ENCODE measurements around the gene GRIP1.

The GRIP1 gene

GRCh38 chr12:66438601-66439000 is 240.3 kb downstream of the GRIP1 start:
- Histone ChIP-seq H3K4me3 (ENCODE audit: low read depth in 1 of 2, low read length in 2 of 2) (no peak overlapping the region), H3K4me2 (ENCODE audit: insufficient read depth, low read length) (no peak overlapping the region), H2AFZ (ENCODE audit: low read depth, low read length) (no peak overlapping the region), H3K9ac (ENCODE audit: low read depth, low read length) (no peak overlapping the region), H4K20me1 (ENCODE audit: insufficient read depth, low read length) (no peaks in the 10 kb centered on the region; the same call in 1 of the 2 replicates), H3K79me2 (ENCODE audit: insufficient read depth, low read length) (no peaks in the 10 kb centered on the region), H3K27ac (ENCODE audit: low read length) (no peak overlapping the region), H3K9me3 (ENCODE audit: insufficient read depth, low read length, severe bottlenecking) (no peaks in the 10 kb centered on the region), H3K4me1 (ENCODE audit: insufficient read depth, low read length) (no peaks in the 10 kb centered on the region), H3K36me3 (ENCODE audit: insufficient read depth, low read length) (no peaks in the 10 kb centered on the region), H3K27me3 (ENCODE audit: insufficient read depth, low read length, poor library complexity) (no peaks in the 10 kb centered on the region)
- DNase-seq, result no peak
- ATAC-seq (ENCODE audit: insufficient read depth, low read depth), result no peak
- TF ChIP-seq CTCF (IDR thresholded peaks at IDR 0.05; ENCODE audit: borderline replicate concordance, extremely low read depth, low read length, poor library complexity, severe bottlenecking) (no peak), EZH2 (IDR thresholded peaks at IDR 0.05; ENCODE audit: borderline replicate concordance, low read depth, low read length, severe bottlenecking) (no peak)

- Histone ChIP-seq H3K4me3 (ENCODE audit: low read depth in 1 of 2, low read length in 2 of 2) (no peak overlapping the region), H3K9me3 (ENCODE audit: insufficient read depth, low read length, severe bottlenecking) (no peaks in the 10 kb centered on the region), H3K9ac (ENCODE audit: low read depth, low read length) (no peak overlapping the region), H2AFZ (ENCODE audit: low read depth, low read length) (no peak overlapping the region), H3K36me3 (ENCODE audit: insufficient read depth, low read length) (no peaks in the 10 kb centered on the region), H4K20me1 (ENCODE audit: insufficient read depth, low read length) (no peaks in the 10 kb centered on the region), H3K4me1 (ENCODE audit: insufficient read depth, low read length) (no peaks in the 10 kb centered on the region), H3K4me2 (ENCODE audit: insufficient read depth, low read length) (no peak overlapping the region), H3K27ac (ENCODE audit: low read length) (no peak overlapping the region), H3K27me3 (ENCODE audit: insufficient read depth, low read length, poor library complexity) (no peaks in the 10 kb centered on the region), H3K79me2 (ENCODE audit: insufficient read depth, low read length) (no peaks in the 10 kb centered on the region)
- DNase-seq (no peak), ATAC-seq (ENCODE audit: insufficient read depth, low read depth) (no peak)
- no peak for TF ChIP-seq EZH2 (IDR thresholded peaks at IDR 0.05; ENCODE audit: borderline replicate concordance, low read depth, low read length, severe bottlenecking)
- TF ChIP-seq CTCF (IDR thresholded peaks at IDR 0.05; ENCODE audit: borderline replicate concordance, extremely low read depth, low read length, poor library complexity, severe bottlenecking), result no peak
Measured at GRCh38 chr12:66430106-66430505, 248.8 kb downstream of the GRIP1 start.

GRCh38 chr12:66428870-66429269 is 250.0 kb downstream of the GRIP1 start:
- H4K20me1 ChIP-seq (ENCODE audit: insufficient read depth, low read length), result no peaks in the 10 kb centered on the region
- TF ChIP-seq CTCF (IDR thresholded peaks at IDR 0.05; ENCODE audit: borderline replicate concordance, extremely low read depth, low read length, poor library complexity, severe bottlenecking) (no peak), EZH2 (IDR thresholded peaks at IDR 0.05; ENCODE audit: borderline replicate concordance, low read depth, low read length, severe bottlenecking) (no peak)
- peaks cover 2% of the 10 kb centered on the region for H3K9me3 ChIP-seq (ENCODE audit: insufficient read depth, low read length, severe bottlenecking)
- H3K4me3 ChIP-seq (ENCODE audit: low read depth in 1 of 2, low read length in 2 of 2), result no peak overlapping the region
- no peak overlapping the region for H2AFZ ChIP-seq (ENCODE audit: low read depth, low read length)
- no peaks in the 10 kb centered on the region for H3K27me3 ChIP-seq (ENCODE audit: insufficient read depth, low read length, poor library complexity)
- no peak overlapping the region for H3K27ac ChIP-seq (ENCODE audit: low read length)
- ATAC-seq (ENCODE audit: insufficient read depth, low read depth), result no peak
- no peak for DNase-seq
- no peaks in the 10 kb centered on the region for H3K4me1 ChIP-seq (ENCODE audit: insufficient read depth, low read length)
- no peaks in the 10 kb centered on the region for H3K79me2 ChIP-seq (ENCODE audit: insufficient read depth, low read length)
- no peaks in the 10 kb centered on the region for H3K36me3 ChIP-seq (ENCODE audit: insufficient read depth, low read length)
- H3K4me2 ChIP-seq (ENCODE audit: insufficient read depth, low read length), result no peak overlapping the region
- no peak overlapping the region for H3K9ac ChIP-seq (ENCODE audit: low read depth, low read length)

- Histone ChIP-seq H3K27me3 (ENCODE audit: insufficient read depth, low read length, poor library complexity) (no peaks in the 10 kb centered on the region), H3K4me1 (ENCODE audit: insufficient read depth, low read length) (no peaks in the 10 kb centered on the region), H4K20me1 (ENCODE audit: insufficient read depth, low read length) (no peaks in the 10 kb centered on the region), H3K4me2 (ENCODE audit: insufficient read depth, low read length) (no peak overlapping the region), H3K4me3 (ENCODE audit: low read depth in 1 of 2, low read length in 2 of 2) (no peak overlapping the region), H3K9ac (ENCODE audit: low read depth, low read length) (no peak overlapping the region), H3K79me2 (ENCODE audit: insufficient read depth, low read length) (no peaks in the 10 kb centered on the region), H3K27ac (ENCODE audit: low read length) (no peak overlapping the region), H2AFZ (ENCODE audit: low read depth, low read length) (no peak overlapping the region), H3K9me3 (ENCODE audit: insufficient read depth, low read length, severe bottlenecking) (peaks cover 2% of the 10 kb centered on the region), H3K36me3 (ENCODE audit: insufficient read depth, low read length) (no peaks in the 10 kb centered on the region)
- DNase-seq (no peak), ATAC-seq (ENCODE audit: insufficient read depth, low read depth) (no peak)
- TF ChIP-seq EZH2 (IDR thresholded peaks at IDR 0.05; ENCODE audit: borderline replicate concordance, low read depth, low read length, severe bottlenecking) (no peak), CTCF (IDR thresholded peaks at IDR 0.05; ENCODE audit: borderline replicate concordance, extremely low read depth, low read length, poor library complexity, severe bottlenecking) (no peak)
Measured at GRCh38 chr12:66428261-66428660, 250.6 kb downstream of the GRIP1 start.

Data from DND-41 (cell line).